ENCODE measurements around the gene GMPPA.

- TF ChIP-seq CTCF (IDR thresholded peaks at IDR 0.05; ENCODE audit: poor library complexity) (no peak), EZH2 (IDR thresholded peaks at IDR 0.05; ENCODE audit: borderline replicate concordance) (no peak), EZH2phosphoT487 (IDR thresholded peaks at IDR 0.05; ENCODE audit: low read depth, severe bottlenecking, unreplicated experiment) (no peak)
Measured at GRCh38 chr2:219526320-219527075, 27.8 kb downstream of the GMPPA start.
